Panc1 (cell line): ENCODE results near the gene HVCN1. TPM values are rescaled to one million over a fixed set of nuclear protein-coding genes. Genes with fewer than 3 reads are reported as not detected.

Experiments
- ATAC-seq: fragments of 200-7000 bp; cut with Tn5 transposase; 2 replicates; pipeline ENCODE4 v1.9.1; 2020; ENCODE audit warnings: mild to moderate bottlenecking, moderate library complexity
- BruUV-seq: library from RNA; stranded (reverse); fragments of 400-500 nt; replicated peaks from 2 replicates; lab custom pipeline; 2021; lab: Mats Ljungman, UMichigan
- CTCF ChIA-PET: fragments of 300-600 bp; sonication (Branson Sonifier 250); formaldehyde crosslinking; loops from one replicate; lab custom pipeline; 2022; ENCODE audit warnings: antibody characterized with exemption; lab: Charles Lee
- POLR2A ChIA-PET: fragments of 300-600 bp; sonication (Branson Sonifier 250); formaldehyde crosslinking; loops from one replicate; lab custom pipeline; 2022; ENCODE audit warnings: antibody characterized with exemption; lab: Charles Lee
- DNase-seq: peaks from one replicate; pipeline ENCODE4 v3.0.0-alpha.2; 2010; ENCODE audit warnings: low read depth, low spot score
- H3K27ac ChIP-seq: 2 replicates; pipeline ENCODE4 v1.5.1; 2011; ENCODE audit warnings: mild to moderate bottlenecking, low read length, inconsistent platforms
- H3K27me3 ChIP-seq: fragments of 200-500 bp; sonication (Bioruptor generic); 2 replicates; pipeline ENCODE4 v1.6.0; 2014; ENCODE audit warnings: low read length, inconsistent platforms; ENCODE audit not compliant: control insufficient read depth, insufficient read depth
- H3K36me3 ChIP-seq: fragments of 200-500 bp; sonication (Bioruptor generic); 2 replicates; pipeline ENCODE4 v1.5.1; 2014; ENCODE audit warnings: inconsistent platforms, mild to moderate bottlenecking, low read length, moderate library complexity; ENCODE audit not compliant: control insufficient read depth, insufficient read depth
- H3K4me1 ChIP-seq: 2 replicates; pipeline ENCODE4 v1.5.1; 2011; ENCODE audit warnings: inconsistent platforms, mild to moderate bottlenecking, low read length, moderate library complexity; ENCODE audit not compliant: control insufficient read depth, insufficient read depth
- H3K4me3 ChIP-seq, 2 experiments: 2 replicates each; pipeline ENCODE4 v1.5.1; 2011 to 2012; ENCODE audit warnings: low read depth in 2 of 2, low read length in 2 of 2, mild to moderate bottlenecking in 2 of 2, inconsistent platforms in 1 of 2, moderate library complexity in 1 of 2
- H3K9me3 ChIP-seq: fragments of 200-500 bp; sonication (Bioruptor generic); 2 replicates; pipeline ENCODE4 v1.5.1; 2014; ENCODE audit warnings: low read depth, mild to moderate bottlenecking, inconsistent platforms, low read length, moderate library complexity; ENCODE audit not compliant: control insufficient read depth, insufficient read depth
- CTCF ChIP-seq: fragments of 450-650 bp; IDR thresholded peaks from 2 replicates; pipeline ENCODE4 v1.5.1; 2017; ENCODE audit warnings: mild to moderate bottlenecking
- POLR2AphosphoS5 ChIP-seq: IDR thresholded peaks from 2 replicates; pipeline ENCODE4 v1.6.1; 2012; ENCODE audit warnings: mild to moderate bottlenecking, low read depth, low read length, moderate library complexity
- REST ChIP-seq, 2 experiments: IDR thresholded peaks; 2 replicates each; pipeline ENCODE4 v1.6.1; 2011 to 2012; ENCODE audit warnings: low read depth in 2 of 2, control low read depth in 1 of 2, low read length in 1 of 2, mild to moderate bottlenecking in 1 of 2, moderate library complexity in 1 of 2; ENCODE audit not compliant: insufficient read depth in 1 of 2
- SIN3A ChIP-seq: IDR thresholded peaks from 2 replicates; pipeline ENCODE4 v1.6.1; 2012; ENCODE audit warnings: low read depth, mild to moderate bottlenecking, low read length, moderate library complexity, borderline replicate concordance; ENCODE audit not compliant: insufficient read depth
- TCF7L2 ChIP-seq: IDR thresholded peaks from 2 replicates; pipeline ENCODE4 v1.6.1; 2011; ENCODE audit warnings: mild to moderate bottlenecking, low read depth, low read length, inconsistent platforms
- in situ Hi-C: cut with HindIII; loops from 2 replicates; pipeline ENCODE4 v1.10.0; 2016; ENCODE audit warnings: low sequenced_read_pairs, low pct_unique_long_range_greater_than_20kb
- intact Hi-C: fragments of 100-400 bp; cut with micrococcal nuclease; formaldehyde crosslinking; loops from one replicate; pipeline ENCODE4 v1.10.0; 2022; ENCODE audit not compliant: unreplicated experiment
- total RNA-seq: library from RNA; stranded (reverse); gene quantifications from one replicate; pipeline ENCODE4 v1.2.1, GENCODE V29; 2021; ENCODE audit not compliant: unreplicated experiment

Gene HVCN1
- total RNA-seq, 1 experiment from 2014 or later = 0.87 TPM

- H3K36me3 ChIP-seq = no peaks in the 10 kb centered on the region
- H3K4me1 ChIP-seq = no peaks in the 10 kb centered on the region
- no TSS peak for BruUV-seq
- in situ Hi-C loops = no loop called here
- no peak overlapping the region for H3K4me3 ChIP-seq
- CTCF ChIA-PET = no interaction called here
- intact Hi-C loops = no loop called here
- POLR2A ChIA-PET = no interaction called here
- TF ChIP-seq POLR2AphosphoS5 (no peak), TCF7L2 (no peak), REST (IDR thresholded peaks at IDR 0.05; ENCODE audit: insufficient read depth in 1 of 2, low read depth in 2 of 2, low read length in 1 of 2) (no peak), SIN3A (no peak), CTCF (no peak)
- no peak for ATAC-seq
- no peaks in the 10 kb centered on the region for H3K9me3 ChIP-seq
- DNase-seq = no peak
- no peak overlapping the region for H3K27ac ChIP-seq
- H3K27me3 ChIP-seq = peaks cover 4% of the 10 kb centered on the region
These were observed 5.0 kb downstream of the HVCN1 start for GRCh38 chr12:110683888-110684287.

GRCh38 chr12:110680032-110680431, 8.9 kb downstream of the HVCN1 start:
- DNase-seq (no peak), ATAC-seq (no peak)
- H3K4me1 ChIP-seq = no peaks in the 10 kb centered on the region
- no peaks in the 10 kb centered on the region for H3K9me3 ChIP-seq
- H3K27ac ChIP-seq = no peak overlapping the region
- no peaks in the 10 kb centered on the region for H3K27me3 ChIP-seq
- intact Hi-C loops = no loop called here
- CTCF ChIA-PET = interaction anchor here (0.7 kb wide), 1 partner anchor 85 kb away, joined by 5 read pairs; no protein-coding TSS in a partner anchor
- in situ Hi-C loops = no loop called here
- no TSS peak for BruUV-seq
- no peak for TF ChIP-seq TCF7L2
- TF ChIP-seq CTCF = no peak
- H3K4me3 ChIP-seq = no peak overlapping the region
- no peaks in the 10 kb centered on the region for H3K36me3 ChIP-seq
- POLR2A ChIA-PET = no interaction called here
